Lower leg skin (tissue), 4 donors: Measurements from ENCODE around the gene MRPL12. TPM values are rescaled to one million over a fixed set of nuclear protein-coding genes. Genes with fewer than 3 reads are reported as not detected.

ENCODE experiments used
- DNase-seq, 2 donors: peaks; one replicate each; pipeline ENCODE4 v3.0.0-alpha.2; 2019; ENCODE audit warnings: low spot score in 2 of 2
- H3K4me3 ChIP-seq: fragments of 200-600 bp; sonication (generic); 2 replicates; pipeline ENCODE4 v1.5.1; 2017; ENCODE audit warnings: mild to moderate bottlenecking, low read depth; ENCODE audit not compliant: poor library complexity, severe bottlenecking
- CTCF ChIP-seq, 3 donors: fragments of 450-650 bp; IDR thresholded peaks; one replicate each; pipeline ENCODE4 v1.5.1; 2016; ENCODE audit warnings: antibody characterized with exemption in 3 of 3, mild to moderate bottlenecking in 3 of 3, moderate library complexity in 2 of 3
- POLR2A ChIP-seq, 2 donors: fragments of 450-650 bp; IDR thresholded peaks; one replicate each; pipeline ENCODE4 v1.6.1; 2016 to 2017; ENCODE audit warnings: antibody characterized with exemption in 2 of 2, mild to moderate bottlenecking in 1 of 2, moderate library complexity in 1 of 2
- WGBS, 2 donors: methylation state at CpG; one replicate each; pipeline ENCODE4 v1.1.5; 2018; 5-methylcytosine and 5-hydroxymethylcytosine counted together
- intact Hi-C: fragments of 100-400 bp; cut with DNase I; formaldehyde crosslinking; loops from one replicate; pipeline ENCODE4 v1.15.0; 2023; ENCODE audit warnings: low total_unique reads
- total RNA-seq, 4 donors: library from RNA; depleted of rRNA; stranded (reverse); fragments of >200 nt; gene quantifications; one replicate each; pipeline ENCODE4 v1.1.0, GENCODE V29; 2016

Gene MRPL12
- total RNA-seq, result 10 to 100 TPM; 39.5 to 64.0 (median 43.1) TPM

- 0% methylated on average over 35 to 38 of the region's 102 CpGs for WGBS, 2 donors
- TF ChIP-seq CTCF (IDR thresholded peaks at IDR 0.05) (no peak), POLR2A (IDR thresholded peaks at IDR 0.05) (peak in 1 of 2 donors; percentile 82)
- H3K4me3 ChIP-seq, result peak within 1 kb of the TSS; percentile 85
- intact Hi-C loops, result no loop called here
- DNase-seq, result peak; percentile 90 to 98
Observed at GRCh38 chr17:81702934-81703746, at the start of gene MRPL12. TSS of gene MRPL12 (plus strand) at chr17:81703367. CDS start at chr17:81703502, 135 bp downstream.

GRCh38 chr17:81655378-81656117, 47.6 kb upstream of the MRPL12 start:
- no peak overlapping the region for H3K4me3 ChIP-seq
- TF ChIP-seq POLR2A (IDR thresholded peaks at IDR 0.05), result no peak
- no peak for TF ChIP-seq CTCF (IDR thresholded peaks at IDR 0.05)
- intact Hi-C loops, result no loop called here
- DNase-seq, result no peak
- 77 to 81% methylated on average over 12 to 17 of the region's 18 CpGs for WGBS, 2 donors

- WGBS, 2 donors, result 90 to 91% methylated on average over 14 to 15 of the region's 15 CpGs
- H3K4me3 ChIP-seq, result no peak within 1 kb of the TSS
- TF ChIP-seq CTCF (IDR thresholded peaks at IDR 0.05) (no peak), POLR2A (IDR thresholded peaks at IDR 0.05) (no peak)
- DNase-seq, result no peak
- intact Hi-C loops, result no loop called here
Observed at GRCh38 chr17:81656118-81656743, 46.9 kb upstream of the MRPL12 start, which contains the start of gene PDE6G. TSS of gene PDE6G (minus strand) at chr17:81656542. CDS start at chr17:81653305, 3,237 bp downstream.

- 56 to 68% methylated on average over 4 of the region's 4 CpGs for WGBS, 2 donors
Observed at GRCh38 chr17:81656835-81657234, 46.3 kb upstream of the MRPL12 start.

More at GRCh38 chr17:81656835-81657234, 46.3 kb upstream of the MRPL12 start:
- intact Hi-C loops, result no loop called here
- TF ChIP-seq POLR2A (IDR thresholded peaks at IDR 0.05), result no peak
- TF ChIP-seq CTCF (IDR thresholded peaks at IDR 0.05), result no peak
- no peak overlapping the region for H3K4me3 ChIP-seq
- no peak for DNase-seq
